SHP77 (cell line): ENCODE results near the gene EPC1.

Source experiments
- DNase-seq, 2 experiments: peaks; one replicate each; lab custom pipeline; 2025; lab: John Stamatoyannopoulos, UW

EPC1 gene

GRCh38 chr10:32332299-32332750 lies 14.6 kb downstream of the EPC1 start:
- DNase-seq = no peak

- no peak for DNase-seq
Measured at GRCh38 chr10:32331606-32332005, 15.4 kb downstream of the EPC1 start.

GRCh38 chr10:32330214-32330613 lies 16.7 kb downstream of the EPC1 start:
- DNase-seq = no peak

- no peak for DNase-seq
Measured at GRCh38 chr10:32329061-32329460, 17.9 kb downstream of the EPC1 start.

- no peak for DNase-seq
Measured at GRCh38 chr10:32328499-32328898, 18.5 kb downstream of the EPC1 start.

- no peak for DNase-seq
Measured at GRCh38 chr10:32327364-32327691, 19.6 kb downstream of the EPC1 start.

- DNase-seq = no peak
Measured at GRCh38 chr10:32326680-32327363, 20.1 kb downstream of the EPC1 start.

GRCh38 chr10:32326119-32326518 lies 20.8 kb downstream of the EPC1 start:
- DNase-seq = no peak

GRCh38 chr10:32323051-32323450 lies 23.9 kb downstream of the EPC1 start:
- DNase-seq = no peak

GRCh38 chr10:32321016-32321631 lies 25.8 kb downstream of the EPC1 start:
- no peak for DNase-seq

- DNase-seq = no peak
Measured at GRCh38 chr10:32318476-32318896, 28.5 kb downstream of the EPC1 start.

- no peak for DNase-seq
Measured at GRCh38 chr10:32317795-32318357, 29.1 kb downstream of the EPC1 start.

GRCh38 chr10:32315424-32315823 lies 31.5 kb downstream of the EPC1 start:
- DNase-seq = no peak

GRCh38 chr10:32314588-32314987 lies 32.4 kb downstream of the EPC1 start:
- no peak for DNase-seq

GRCh38 chr10:32308027-32308603 lies 38.8 kb downstream of the EPC1 start:
- DNase-seq = no peak

- DNase-seq = no peak
Measured at GRCh38 chr10:32307609-32308008, 39.3 kb downstream of the EPC1 start.

- no peak for DNase-seq
Measured at GRCh38 chr10:32299354-32299980, 47.5 kb downstream of the EPC1 start.

GRCh38 chr10:32298075-32298812 lies 48.7 kb downstream of the EPC1 start:
- DNase-seq = no peak

GRCh38 chr10:32295027-32295426 lies 51.9 kb downstream of the EPC1 start:
- no peak for DNase-seq

- DNase-seq = no peak
Measured at GRCh38 chr10:32293581-32293980, 53.4 kb downstream of the EPC1 start.

- no peak for DNase-seq
Measured at GRCh38 chr10:32279795-32280194, 67.2 kb downstream of the EPC1 start.

GRCh38 chr10:32273336-32273735 lies 73.6 kb downstream of the EPC1 start:
- DNase-seq = no peak
